ENCODE data around the gene SOD3.

Gene SOD3, protein sequence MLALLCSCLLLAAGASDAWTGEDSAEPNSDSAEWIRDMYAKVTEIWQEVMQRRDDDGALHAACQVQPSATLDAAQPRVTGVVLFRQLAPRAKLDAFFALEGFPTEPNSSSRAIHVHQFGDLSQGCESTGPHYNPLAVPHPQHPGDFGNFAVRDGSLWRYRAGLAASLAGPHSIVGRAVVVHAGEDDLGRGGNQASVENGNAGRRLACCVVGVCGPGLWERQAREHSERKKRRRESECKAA

DNA sequence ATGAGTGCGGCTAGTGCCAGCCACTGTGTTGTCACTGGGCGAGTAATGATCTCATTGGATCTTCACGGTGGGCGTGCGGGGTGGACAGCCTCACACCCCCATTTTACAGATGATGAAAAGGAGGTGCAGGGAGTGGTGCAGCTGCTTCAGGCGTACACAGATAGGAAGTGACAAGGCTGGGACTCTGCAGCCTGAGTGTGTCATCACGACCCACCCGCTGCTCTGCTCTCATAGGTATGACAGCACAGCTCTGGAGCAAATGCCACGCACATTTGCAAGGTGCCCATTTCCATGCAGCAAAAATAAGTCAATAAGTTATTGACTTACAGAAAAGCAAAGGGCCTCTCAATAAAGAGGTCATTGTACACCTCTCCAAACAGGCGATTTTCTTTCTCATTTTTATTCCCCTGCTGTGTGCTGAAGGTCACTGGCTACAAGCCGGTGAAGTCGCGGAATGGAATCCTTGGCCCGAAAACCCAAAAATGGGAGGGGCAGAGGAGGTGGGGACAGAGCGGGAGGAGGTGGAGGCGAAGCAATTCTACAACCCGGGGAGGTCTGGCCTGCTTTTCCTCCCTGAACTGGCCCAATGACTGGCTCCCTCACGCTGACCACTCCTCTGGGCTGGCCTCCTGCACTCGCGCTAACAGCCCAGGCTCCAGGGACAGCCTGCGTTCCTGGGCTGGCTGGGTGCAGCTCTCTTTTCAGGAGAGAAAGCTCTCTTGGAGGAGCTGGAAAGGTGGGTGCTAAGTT lies at the start of gene SOD3:
SOD3 (plus strand) TSS at position 658 of the 750 bp plus-strand sequence. CDS start 3,949 bp downstream, outside the sequence.
- no peaks in the 10 kb centered on the region for H3K36me3 ChIP-seq (ENCODE audit: control insufficient read depth, insufficient read depth, low read length)
- H3K9ac ChIP-seq (ENCODE audit: low read depth, low read length) = no peak within 1 kb of the TSS
- peaks cover 56% of the 10 kb centered on the region for H3K27me3 ChIP-seq (ENCODE audit: control insufficient read depth, insufficient read depth, low read length)
- no peak within 1 kb of the TSS for H3K27ac ChIP-seq (ENCODE audit: low read depth, low read length)
- no peaks in the 10 kb centered on the region for H3K9me3 ChIP-seq (ENCODE audit: control insufficient read depth, insufficient read depth, low read length)
- peaks cover 19% of the 10 kb centered on the region for H3K4me1 ChIP-seq (ENCODE audit: control insufficient read depth, insufficient read depth, low read length)
- peak within 1 kb of the TSS; percentile 37 for H3K4me3 ChIP-seq (ENCODE audit: low read depth, low read length)

DNA sequence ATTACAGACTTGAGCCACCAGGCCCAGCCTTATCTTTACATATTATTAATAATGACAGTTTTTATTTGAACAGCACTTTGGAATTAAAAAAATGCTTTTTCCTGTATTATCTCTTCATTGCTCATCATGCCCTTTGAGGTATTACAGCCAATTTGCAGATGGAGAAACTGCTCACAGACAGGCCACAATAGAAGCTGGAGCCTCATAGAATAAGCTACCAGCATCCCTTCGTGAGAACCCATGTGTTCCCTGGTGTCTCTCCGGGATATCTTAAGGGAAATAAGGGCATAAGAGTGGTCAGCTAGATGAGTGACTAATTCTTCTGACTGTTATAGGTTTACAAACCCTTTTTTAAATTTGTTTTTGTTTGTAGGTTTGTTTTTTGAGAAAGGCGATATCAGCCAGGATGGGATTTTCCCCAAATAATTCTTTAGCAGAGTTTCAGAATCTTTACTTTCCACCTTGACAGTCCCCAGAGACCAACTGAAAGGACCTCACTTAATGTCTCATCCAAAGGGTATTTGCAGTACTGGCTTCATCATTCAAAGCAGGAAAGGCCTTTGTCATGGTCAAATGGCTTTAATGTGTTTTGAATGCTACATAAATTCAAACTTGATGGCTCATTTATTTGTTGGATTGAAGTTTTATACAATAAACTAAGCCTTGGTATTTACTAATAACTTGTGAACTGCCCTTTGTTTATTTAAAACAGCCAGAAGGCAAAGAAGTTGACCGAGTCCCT lies 48.0 kb upstream of the SOD3 start:
- Histone ChIP-seq H3K9me3 (ENCODE audit: control insufficient read depth, insufficient read depth, low read length) (no peaks in the 10 kb centered on the region), H3K4me1 (ENCODE audit: control insufficient read depth, insufficient read depth, low read length) (peaks cover 14% of the 10 kb centered on the region), H3K27me3 (ENCODE audit: control insufficient read depth, insufficient read depth, low read length) (no peaks in the 10 kb centered on the region), H3K27ac (ENCODE audit: low read depth, low read length) (no peak overlapping the region), H3K9ac (ENCODE audit: low read depth, low read length) (no peak overlapping the region), H3K36me3 (ENCODE audit: control insufficient read depth, insufficient read depth, low read length) (no peaks in the 10 kb centered on the region), H3K4me3 (ENCODE audit: low read depth, low read length) (no peak overlapping the region)

DNA sequence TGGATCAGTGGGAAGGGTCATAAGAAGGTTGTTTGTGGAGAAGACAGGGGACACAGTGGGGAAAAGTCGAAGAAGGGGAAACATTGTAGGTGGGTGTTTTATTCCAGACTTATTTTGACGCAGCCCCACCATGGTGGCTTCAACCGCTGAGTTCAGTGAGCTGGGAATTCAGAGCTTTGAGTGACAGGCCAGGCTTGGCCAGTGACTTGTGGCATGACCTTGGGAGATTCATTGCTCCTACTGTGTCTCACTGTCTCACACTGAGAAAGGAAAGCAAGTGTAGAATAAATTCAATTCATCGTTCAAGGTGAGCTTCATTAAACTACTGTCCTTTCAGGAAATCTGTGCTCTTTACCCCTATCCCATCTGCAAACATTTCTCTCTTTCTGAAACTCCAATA lies 47.4 kb upstream of the SOD3 start:
- Histone ChIP-seq H3K4me1 (ENCODE audit: control insufficient read depth, insufficient read depth, low read length) (peaks cover 14% of the 10 kb centered on the region), H3K9ac (ENCODE audit: low read depth, low read length) (no peak overlapping the region), H3K4me3 (ENCODE audit: low read depth, low read length) (no peak overlapping the region), H3K36me3 (ENCODE audit: control insufficient read depth, insufficient read depth, low read length) (no peaks in the 10 kb centered on the region), H3K9me3 (ENCODE audit: control insufficient read depth, insufficient read depth, low read length) (no peaks in the 10 kb centered on the region), H3K27me3 (ENCODE audit: control insufficient read depth, insufficient read depth, low read length) (no peaks in the 10 kb centered on the region), H3K27ac (ENCODE audit: low read depth, low read length) (no peak overlapping the region)

DNA sequence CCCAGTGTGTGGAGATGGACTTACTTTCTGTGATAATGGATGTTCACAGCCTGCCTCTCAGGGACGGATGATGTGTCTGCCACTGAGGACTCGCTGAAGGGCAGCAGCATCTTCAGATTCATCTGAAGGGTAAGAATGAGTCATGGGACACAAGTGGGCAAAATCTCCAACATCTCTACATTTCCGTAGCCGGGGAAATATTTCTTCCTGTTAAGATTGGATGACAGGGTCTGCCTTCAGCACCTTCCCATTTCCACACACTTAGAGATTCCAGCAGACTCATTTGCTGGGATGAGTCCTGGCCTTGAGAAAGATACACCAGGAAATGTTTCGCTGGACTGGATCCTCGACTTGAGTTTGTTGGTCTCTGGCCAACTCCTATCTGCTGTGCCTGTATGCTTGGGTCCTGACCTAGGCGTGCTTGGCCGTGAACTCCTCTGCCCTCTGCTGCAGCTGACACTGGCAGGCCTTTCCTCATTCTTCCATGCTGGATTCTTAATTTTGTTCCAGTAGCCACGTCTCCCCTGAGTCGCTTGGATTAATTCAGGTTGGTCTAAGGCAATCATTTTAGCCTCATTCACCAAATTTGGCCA lies 46.5 kb upstream of the SOD3 start:
- Histone ChIP-seq H3K36me3 (ENCODE audit: control insufficient read depth, insufficient read depth, low read length) (no peaks in the 10 kb centered on the region), H3K9ac (ENCODE audit: low read depth, low read length) (no peak overlapping the region)

DNA sequence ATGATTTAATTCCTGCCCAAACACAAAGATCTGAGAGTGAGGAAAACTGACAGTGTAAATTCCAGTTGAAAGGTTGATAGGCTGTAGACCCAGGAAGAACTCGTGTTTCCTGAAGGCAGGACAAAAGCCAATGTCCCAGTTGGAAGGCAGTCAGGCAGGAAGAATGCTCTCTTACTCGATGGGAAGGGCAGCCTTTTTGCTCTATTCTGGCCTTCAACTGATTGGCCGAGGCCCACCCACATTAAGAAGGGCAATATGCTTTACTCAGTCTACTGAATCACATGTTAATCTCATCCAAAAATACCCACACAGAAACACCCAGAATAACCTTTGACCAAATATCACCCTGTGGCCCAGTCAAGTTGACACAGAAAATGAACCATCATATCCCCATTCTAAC lies 45.3 kb upstream of the SOD3 start:
- no peak overlapping the region for H3K9ac ChIP-seq (ENCODE audit: low read depth, low read length)
- H3K27me3 ChIP-seq (ENCODE audit: control insufficient read depth, insufficient read depth, low read length) = no peaks in the 10 kb centered on the region
- no peaks in the 10 kb centered on the region for H3K36me3 ChIP-seq (ENCODE audit: control insufficient read depth, insufficient read depth, low read length)
- H3K9me3 ChIP-seq (ENCODE audit: control insufficient read depth, insufficient read depth, low read length) = no peaks in the 10 kb centered on the region
- peaks cover 2% of the 10 kb centered on the region; the same call in 1 of the 2 replicates for H3K4me1 ChIP-seq (ENCODE audit: control insufficient read depth, insufficient read depth, low read length)
- H3K27ac ChIP-seq (ENCODE audit: low read depth, low read length) = no peak overlapping the region
- H3K4me3 ChIP-seq (ENCODE audit: low read depth, low read length) = no peak overlapping the region

More for the DNA sequence above, 46.5 kb upstream of the SOD3 start:
- H3K4me3 ChIP-seq (ENCODE audit: low read depth, low read length) = no peak overlapping the region
- H3K4me1 ChIP-seq (ENCODE audit: control insufficient read depth, insufficient read depth, low read length) = peaks cover 14% of the 10 kb centered on the region
- H3K9me3 ChIP-seq (ENCODE audit: control insufficient read depth, insufficient read depth, low read length) = no peaks in the 10 kb centered on the region
- no peak overlapping the region for H3K27ac ChIP-seq (ENCODE audit: low read depth, low read length)
- no peaks in the 10 kb centered on the region for H3K27me3 ChIP-seq (ENCODE audit: control insufficient read depth, insufficient read depth, low read length)

DNA sequence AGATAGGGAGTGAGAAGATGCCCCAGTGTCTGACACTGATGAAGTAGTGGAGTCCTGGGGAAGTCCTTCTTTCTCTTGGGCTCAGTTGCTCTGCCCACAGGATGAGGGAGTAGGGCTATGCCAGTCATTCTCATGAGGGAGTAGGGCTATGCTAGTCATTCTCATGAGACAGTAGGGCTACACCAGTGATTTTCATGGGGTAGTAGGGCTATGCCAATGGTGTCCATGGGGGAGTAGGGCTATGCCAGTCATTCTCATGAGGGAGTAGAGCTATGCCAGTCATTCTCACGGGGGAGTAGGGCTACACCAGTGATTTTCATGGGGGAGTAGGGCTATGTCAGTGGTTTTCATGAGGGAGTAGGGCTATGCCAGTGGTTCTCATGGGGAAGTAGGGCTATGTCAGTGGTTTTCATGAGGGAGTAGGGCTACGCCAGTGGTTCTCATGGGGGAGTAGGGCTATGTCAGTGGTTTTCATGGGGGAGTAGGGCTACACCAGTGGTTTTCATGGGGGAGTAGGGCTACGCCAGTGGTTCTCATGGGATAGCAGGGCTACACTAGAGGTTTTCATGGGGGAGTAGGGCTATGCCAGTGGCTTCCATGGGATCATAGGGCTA lies 43.3 kb upstream of the SOD3 start:
- Histone ChIP-seq H3K4me3 (ENCODE audit: low read depth, low read length) (no peak overlapping the region), H3K9me3 (ENCODE audit: control insufficient read depth, insufficient read depth, low read length) (peaks cover 6% of the 10 kb centered on the region; the same call in 1 of the 2 replicates)

DNA sequence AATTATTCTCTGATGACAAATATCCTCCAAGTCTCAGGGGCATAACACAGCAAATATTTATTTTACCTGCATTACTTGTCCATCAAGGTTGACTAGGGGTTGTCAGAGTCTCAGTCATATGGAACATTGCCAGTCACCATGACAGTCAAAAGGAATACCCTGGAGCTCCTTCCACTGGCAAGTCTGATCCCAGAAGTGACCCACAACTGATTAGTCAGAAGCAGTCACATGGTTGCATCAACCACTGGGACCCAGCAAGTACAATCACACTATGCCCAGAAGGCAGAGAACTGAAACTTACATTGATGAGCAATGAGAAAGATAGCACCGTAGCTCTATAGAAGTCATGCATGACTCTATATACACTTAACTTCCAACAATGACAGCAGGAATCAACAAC lies 41.9 kb upstream of the SOD3 start:
- Histone ChIP-seq H3K36me3 (ENCODE audit: control insufficient read depth, insufficient read depth, low read length) (no peaks in the 10 kb centered on the region), H3K27ac (ENCODE audit: low read depth, low read length) (no peak overlapping the region), H3K9ac (ENCODE audit: low read depth, low read length) (no peak overlapping the region), H3K4me1 (ENCODE audit: control insufficient read depth, insufficient read depth, low read length) (no peaks in the 10 kb centered on the region), H3K27me3 (ENCODE audit: control insufficient read depth, insufficient read depth, low read length) (no peaks in the 10 kb centered on the region), H3K9me3 (ENCODE audit: control insufficient read depth, insufficient read depth, low read length) (peaks cover 6% of the 10 kb centered on the region; the same call in 1 of the 2 replicates), H3K4me3 (ENCODE audit: low read depth, low read length) (no peak overlapping the region)

More for the DNA sequence above, 43.3 kb upstream of the SOD3 start:
- no peak overlapping the region for H3K9ac ChIP-seq (ENCODE audit: low read depth, low read length)
- H3K27ac ChIP-seq (ENCODE audit: low read depth, low read length) = no peak overlapping the region
- no peaks in the 10 kb centered on the region for H3K36me3 ChIP-seq (ENCODE audit: control insufficient read depth, insufficient read depth, low read length)
- H3K27me3 ChIP-seq (ENCODE audit: control insufficient read depth, insufficient read depth, low read length) = no peaks in the 10 kb centered on the region
- H3K4me1 ChIP-seq (ENCODE audit: control insufficient read depth, insufficient read depth, low read length) = no peaks in the 10 kb centered on the region

DNA sequence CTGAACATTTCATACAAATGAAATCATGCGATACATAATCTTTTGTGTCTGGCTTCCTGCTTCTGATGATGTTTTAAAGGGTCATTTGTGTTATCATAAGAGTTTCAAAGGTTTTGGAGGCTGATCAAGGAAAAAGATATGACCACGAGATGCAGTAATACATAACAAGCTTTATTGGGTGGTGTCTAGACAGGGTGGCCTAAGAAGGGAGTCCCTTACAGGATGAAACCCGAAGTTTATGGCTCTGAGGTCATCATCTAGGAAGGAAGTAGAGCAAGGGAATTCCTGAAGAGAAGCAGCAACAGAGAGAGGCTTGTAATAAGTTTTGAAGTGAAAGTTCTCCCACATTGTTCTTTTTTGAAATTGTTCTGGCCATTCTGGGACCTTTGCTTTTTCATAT lies 40.8 kb upstream of the SOD3 start:
- no peaks in the 10 kb centered on the region for H3K36me3 ChIP-seq (ENCODE audit: control insufficient read depth, insufficient read depth, low read length)
- peaks cover 6% of the 10 kb centered on the region; the same call in 1 of the 2 replicates for H3K9me3 ChIP-seq (ENCODE audit: control insufficient read depth, insufficient read depth, low read length)
- H3K4me3 ChIP-seq (ENCODE audit: low read depth, low read length) = no peak overlapping the region
- H3K27ac ChIP-seq (ENCODE audit: low read depth, low read length) = no peak overlapping the region
- no peaks in the 10 kb centered on the region for H3K4me1 ChIP-seq (ENCODE audit: control insufficient read depth, insufficient read depth, low read length)
- no peak overlapping the region for H3K9ac ChIP-seq (ENCODE audit: low read depth, low read length)
- H3K27me3 ChIP-seq (ENCODE audit: control insufficient read depth, insufficient read depth, low read length) = no peaks in the 10 kb centered on the region

DNA sequence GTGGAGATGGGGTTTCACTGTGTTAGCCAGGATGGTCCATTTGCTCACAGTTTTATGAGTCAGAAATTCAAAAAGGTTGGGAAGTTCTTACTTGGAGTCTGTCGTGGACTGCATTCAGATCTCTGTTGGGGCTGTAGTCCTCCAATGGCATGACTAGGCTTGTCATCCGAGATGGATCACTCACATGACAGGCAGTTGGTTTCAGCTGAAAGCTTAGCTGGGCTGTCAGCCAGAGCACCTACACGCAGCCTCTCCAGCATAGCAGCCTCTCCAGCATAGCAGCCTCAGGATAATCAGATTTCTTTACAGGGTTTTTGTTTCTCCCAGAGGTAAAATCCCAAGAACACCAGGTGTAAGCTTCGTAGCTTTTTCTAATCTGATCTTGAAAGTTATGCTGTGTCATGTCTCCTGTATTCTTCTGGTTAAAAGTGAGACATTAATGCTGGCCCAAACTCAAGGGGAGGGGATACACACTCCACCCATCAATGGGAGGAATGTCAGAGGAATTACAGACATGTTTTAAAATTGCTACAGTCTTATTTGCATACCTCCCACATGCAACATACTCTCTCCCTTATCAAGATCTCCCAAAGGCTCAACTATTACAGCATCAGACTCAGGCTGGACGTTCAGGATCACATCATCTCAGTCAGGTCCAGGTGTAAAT lies 31.6 kb upstream of the SOD3 start:
- H3K36me3 ChIP-seq (ENCODE audit: control insufficient read depth, insufficient read depth, low read length) = no peaks in the 10 kb centered on the region
- H3K27ac ChIP-seq (ENCODE audit: low read depth, low read length) = no peak overlapping the region
- H3K4me1 ChIP-seq (ENCODE audit: control insufficient read depth, insufficient read depth, low read length) = 0 out of 2 replicates have a peak, but pooled peaks cover 3% of the 10 kb centered on the region
- no peaks in the 10 kb centered on the region for H3K27me3 ChIP-seq (ENCODE audit: control insufficient read depth, insufficient read depth, low read length)
- no peaks in the 10 kb centered on the region for H3K9me3 ChIP-seq (ENCODE audit: control insufficient read depth, insufficient read depth, low read length)
- H3K9ac ChIP-seq (ENCODE audit: low read depth, low read length) = no peak overlapping the region
- H3K4me3 ChIP-seq (ENCODE audit: low read depth, low read length) = no peak overlapping the region

DNA sequence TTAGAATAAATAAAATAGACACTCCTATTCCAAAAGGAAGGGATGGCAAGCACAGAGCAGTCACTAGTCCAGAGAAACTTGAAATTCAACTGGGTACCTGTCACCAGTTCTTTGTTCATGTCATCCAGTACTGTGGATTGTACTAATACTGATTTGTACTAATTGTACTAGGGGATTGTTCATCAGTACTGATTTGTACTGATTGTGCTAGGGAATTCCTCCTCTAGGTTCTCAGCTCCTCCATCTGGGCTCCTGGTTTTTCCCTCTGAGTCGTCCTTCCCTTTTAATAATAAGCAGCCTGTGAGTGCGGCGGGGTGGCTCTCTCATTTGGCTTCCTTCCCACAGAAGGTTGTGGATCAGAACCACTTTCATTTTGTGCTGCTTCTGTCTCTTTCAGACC lies 31.0 kb upstream of the SOD3 start:
- Histone ChIP-seq H3K27ac (ENCODE audit: low read depth, low read length) (no peak overlapping the region), H3K9me3 (ENCODE audit: control insufficient read depth, insufficient read depth, low read length) (no peaks in the 10 kb centered on the region), H3K9ac (ENCODE audit: low read depth, low read length) (no peak overlapping the region), H3K4me3 (ENCODE audit: low read depth, low read length) (no peak overlapping the region), H3K4me1 (ENCODE audit: control insufficient read depth, insufficient read depth, low read length) (0 out of 2 replicates have a peak, but pooled peaks cover 3% of the 10 kb centered on the region), H3K27me3 (ENCODE audit: control insufficient read depth, insufficient read depth, low read length) (no peaks in the 10 kb centered on the region), H3K36me3 (ENCODE audit: control insufficient read depth, insufficient read depth, low read length) (no peaks in the 10 kb centered on the region)

Data from HUES48 (cell line).